Stimulated activated CD8-positive, alpha-beta memory T cell treated with anti-CD3 and anti-CD28 coated beads, Interleukin-7, amount 100 ng/mL, for 4 hours (primary cell): ENCODE measurements around the gene TEAD2.
A peak's percentile ranks its signal among the peaks of the same experiment; 100 is the strongest.

Source experiments
- DNase-seq, 2 donors: peaks; one replicate each; pipeline ENCODE4 v3.0.0-alpha.2; 2020; ENCODE audit warnings: low read depth in 2 of 2

The TEAD2 gene

DNA sequence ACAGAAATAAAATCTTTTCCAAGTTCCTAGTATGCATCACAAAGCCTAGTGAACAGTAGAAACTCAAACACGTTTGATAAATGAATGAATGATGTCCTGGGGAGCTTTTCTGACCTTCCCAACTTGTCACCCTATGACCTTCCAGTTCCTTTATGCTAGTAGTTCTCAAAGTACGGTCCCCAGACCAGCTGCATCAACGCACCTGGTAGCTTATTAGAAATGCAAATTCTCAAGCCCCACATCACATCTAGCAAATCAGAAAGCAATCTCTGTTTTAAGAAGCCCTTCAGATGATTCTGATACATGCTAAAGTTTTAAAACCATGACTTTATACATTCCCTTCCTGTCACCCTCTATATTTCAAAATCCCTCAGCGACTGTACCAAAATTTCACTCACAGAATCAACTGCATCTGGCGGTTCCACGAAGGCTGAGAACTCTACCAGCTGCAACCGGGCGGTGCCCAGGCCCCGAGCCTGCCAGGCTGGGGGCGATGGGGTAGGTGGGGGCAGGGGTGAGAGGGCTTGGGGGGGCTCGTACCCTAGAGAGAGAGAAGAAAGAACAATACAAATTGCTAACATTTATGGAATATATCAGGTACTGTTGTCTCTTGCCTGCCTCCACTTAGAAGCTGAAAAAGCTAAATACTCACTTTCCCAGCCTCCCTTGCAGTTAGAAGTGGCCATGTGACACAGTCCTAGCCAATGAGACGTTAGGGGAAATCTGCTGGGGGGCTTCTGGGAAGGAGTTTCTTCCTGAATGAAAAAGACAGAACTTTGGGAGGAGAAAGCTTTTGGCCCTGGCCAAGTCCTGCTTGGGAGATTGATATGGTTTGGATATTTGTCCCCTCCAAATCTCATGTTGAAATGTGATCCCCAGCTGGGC lies 13.7 kb downstream of the TEAD2 start:
- no peak for DNase-seq

DNA sequence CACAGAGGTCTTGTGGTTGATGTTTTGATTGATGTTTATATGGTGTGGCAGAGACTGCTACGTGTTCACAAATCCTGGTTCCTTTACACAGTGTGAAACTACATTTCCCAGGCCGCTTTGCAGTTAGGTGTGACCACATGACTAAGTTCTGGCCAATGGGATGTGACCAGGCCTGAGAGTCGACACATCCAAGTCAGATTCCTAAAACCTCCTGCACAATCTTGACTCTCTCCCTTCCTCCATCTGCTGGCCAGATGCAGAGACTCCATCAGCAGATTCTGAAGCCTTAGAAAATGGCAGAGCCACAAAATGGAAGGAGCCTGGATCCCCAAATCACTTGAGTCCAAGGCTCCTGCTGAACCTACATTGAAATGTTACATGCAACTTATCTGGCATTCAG lies 14.4 kb downstream of the TEAD2 start:
- no peak for DNase-seq

DNA sequence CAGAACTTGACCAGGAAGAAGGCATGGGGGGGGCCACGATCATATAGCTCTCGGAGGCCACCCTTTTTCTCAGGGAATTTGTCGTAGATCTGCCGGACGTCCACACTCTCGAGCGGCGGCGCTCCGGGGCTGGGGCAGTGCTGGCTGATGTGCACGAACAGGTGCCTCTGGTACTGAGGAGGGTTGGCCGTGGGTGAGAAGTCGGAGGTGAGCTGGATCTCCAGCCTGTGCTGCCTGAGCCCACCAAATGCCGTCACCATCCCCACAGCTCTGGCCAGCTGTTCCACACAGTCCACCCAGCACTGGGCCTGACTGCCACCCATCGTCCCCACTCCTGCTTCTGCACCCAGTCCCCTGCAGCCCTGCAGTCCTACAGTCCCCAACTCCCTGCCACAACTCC lies 15.0 kb downstream of the TEAD2 start:
- DNase-seq: no peak

DNA sequence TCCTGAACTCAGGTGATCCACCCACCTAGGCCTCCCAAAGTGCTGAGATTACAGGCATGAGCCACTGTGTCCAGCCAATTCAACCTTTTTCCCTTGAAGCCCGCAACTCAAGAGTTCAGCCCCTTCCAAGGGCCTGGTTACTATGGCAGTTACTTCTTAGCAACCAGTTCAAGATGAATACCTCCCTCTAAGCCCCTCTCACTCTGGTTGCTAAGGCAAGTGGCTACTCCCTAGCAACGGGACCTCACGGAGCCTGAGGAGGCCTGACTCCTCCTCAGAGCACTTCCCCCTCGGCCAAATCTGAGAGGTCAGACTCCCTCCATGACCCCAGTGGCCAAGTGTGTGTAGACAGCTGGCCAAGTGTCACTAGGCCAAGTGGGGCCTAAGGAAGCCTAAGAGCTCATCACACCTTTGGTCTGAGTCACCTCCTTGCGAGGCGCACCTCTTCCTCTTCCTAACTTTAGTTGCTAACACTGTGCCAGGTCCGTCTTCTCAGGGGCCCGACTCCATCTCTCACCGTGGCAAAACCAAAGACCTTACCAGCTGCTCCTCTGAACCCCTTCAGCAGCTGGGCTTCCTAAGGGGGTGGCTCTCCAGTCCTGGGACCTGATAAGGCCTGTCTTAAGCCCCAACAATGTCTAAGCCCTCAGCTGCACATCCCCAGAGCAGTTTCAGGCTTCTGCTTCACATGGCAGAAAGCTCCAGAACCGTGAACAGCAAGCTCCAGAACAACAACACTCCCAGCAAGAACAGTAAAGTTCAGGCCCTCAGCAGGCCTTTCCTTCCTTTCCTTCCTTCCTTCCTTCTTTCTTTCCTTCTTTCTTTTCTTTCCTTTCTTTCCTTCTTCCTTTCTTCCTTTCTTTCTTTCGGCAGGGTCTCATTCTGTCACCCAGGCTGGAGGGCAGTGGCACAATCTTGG lies 17.5 kb downstream of the TEAD2 start:
- DNase-seq: no peak

DNA sequence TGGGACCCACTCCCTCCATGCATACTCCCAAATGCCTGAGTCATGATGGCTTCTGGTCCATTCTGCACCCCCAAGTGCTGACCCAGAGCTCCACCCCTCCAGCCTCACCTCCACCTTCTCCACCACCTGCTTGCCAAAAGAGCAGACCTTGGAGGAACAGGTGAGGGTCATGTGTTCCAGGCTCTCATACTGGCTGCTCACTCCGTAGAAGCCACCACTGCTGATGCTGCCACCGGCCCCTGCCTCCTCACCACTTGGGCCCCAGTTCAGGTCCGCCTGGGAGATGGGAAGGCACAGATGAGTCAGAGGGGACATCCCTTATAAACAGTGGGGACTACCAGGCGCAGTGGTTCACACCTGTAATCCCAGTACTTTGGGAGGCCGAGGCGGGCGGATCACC lies 19.1 kb downstream of the TEAD2 start:
- no peak for DNase-seq

DNA sequence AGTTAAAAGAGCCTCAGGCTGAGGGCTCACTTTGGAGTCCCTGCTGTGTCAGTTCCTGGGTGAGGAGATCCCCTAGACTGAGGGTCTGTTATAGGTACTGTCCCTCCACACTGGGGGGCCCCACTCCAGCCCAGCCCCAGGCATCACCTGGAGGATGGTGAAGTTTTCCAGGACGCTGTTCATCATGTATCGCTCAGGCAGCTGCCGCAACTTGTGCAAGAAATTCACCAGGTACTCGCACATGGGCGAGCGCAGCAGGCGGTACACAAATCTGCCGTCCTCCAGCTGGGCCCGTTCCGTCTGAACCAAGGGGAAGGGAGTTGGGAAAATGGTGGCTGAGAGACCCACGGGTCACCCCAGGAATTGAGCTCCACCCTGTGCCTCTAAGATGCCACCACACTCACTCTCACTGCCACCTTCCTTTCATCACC lies 19.9 kb downstream of the TEAD2 start:
- DNase-seq: no peak

DNA sequence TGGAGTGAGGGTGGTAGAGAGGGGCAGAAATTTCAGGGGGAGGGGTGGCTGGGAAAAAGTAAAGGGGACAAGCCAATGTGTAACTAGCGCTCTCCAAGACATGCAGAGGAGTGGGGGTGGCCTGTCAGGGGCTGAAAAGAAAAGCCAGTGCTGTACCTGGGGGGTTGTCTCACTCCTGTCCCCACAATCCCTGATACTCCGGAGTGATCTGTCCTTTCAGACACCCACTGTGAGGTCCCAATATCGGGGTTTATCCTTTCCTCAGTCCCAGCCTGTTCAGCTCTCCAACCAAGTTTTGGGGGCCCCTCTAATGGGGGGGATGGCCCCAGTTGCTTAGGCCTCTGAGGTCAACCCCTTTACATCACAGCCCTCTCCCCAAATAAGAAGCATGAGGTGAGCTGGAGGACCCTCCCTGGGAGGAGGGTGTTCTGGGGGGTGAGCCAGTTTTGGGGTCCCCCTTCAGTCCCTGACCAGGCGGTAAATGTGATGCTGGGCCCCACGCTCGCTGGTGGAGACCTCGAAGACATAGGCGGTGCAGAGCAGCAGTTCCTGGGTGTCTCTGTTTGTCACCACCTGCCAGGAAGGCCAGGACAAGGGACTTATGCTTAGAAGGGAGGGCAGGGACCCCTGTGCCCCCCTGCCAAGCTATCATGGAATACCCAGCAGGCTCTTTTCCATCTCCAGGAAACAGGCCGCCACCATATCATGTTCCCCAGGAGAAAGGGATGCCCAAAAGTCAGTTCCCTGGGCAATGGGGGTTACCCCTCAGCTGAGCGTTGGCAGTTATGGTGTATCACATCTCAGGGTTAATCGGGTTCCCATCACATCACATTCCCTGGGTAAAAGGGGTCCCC lies 21.1 kb downstream of the TEAD2 start:
- no peak for DNase-seq

DNA sequence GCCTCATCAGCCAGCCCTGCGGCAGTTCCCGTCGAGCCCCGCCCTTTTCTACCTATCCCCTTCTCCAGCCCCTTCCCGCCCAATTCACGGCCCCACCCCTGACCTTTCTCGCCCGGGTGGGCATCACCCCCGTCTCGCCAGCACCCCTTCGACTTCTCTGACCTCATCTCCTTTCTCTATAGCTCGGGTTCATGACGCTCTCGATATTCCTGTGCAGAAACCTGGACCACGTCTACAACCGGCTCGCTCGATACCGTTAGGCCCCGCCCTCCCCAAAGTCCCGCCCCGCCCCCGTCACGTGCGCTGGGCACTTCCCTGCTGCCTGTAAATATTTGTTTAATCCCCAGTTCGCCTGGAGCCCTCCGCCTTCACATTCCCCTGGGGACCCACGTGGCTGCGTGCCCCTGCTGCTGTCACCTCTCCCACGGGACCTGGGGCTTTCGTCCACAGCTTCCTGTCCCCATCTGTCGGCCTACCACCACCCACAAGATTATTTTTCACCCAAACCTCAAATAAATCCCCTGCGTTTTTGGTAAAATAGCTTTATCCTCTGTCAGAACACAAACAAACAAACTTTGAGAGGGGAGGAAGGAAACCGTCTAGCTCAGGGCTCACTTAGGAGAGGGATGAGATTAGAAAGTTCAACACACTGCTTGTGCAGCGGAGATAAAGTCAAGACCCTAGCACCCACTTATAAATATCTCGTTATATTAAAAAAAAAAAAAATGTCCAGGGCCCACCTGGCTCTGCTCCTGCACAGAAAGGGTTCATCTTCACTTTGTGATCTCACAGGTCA lies 21.9 kb downstream of the TEAD2 start:
- DNase-seq: peak in 1 of 2 donors; percentile 36

DNA sequence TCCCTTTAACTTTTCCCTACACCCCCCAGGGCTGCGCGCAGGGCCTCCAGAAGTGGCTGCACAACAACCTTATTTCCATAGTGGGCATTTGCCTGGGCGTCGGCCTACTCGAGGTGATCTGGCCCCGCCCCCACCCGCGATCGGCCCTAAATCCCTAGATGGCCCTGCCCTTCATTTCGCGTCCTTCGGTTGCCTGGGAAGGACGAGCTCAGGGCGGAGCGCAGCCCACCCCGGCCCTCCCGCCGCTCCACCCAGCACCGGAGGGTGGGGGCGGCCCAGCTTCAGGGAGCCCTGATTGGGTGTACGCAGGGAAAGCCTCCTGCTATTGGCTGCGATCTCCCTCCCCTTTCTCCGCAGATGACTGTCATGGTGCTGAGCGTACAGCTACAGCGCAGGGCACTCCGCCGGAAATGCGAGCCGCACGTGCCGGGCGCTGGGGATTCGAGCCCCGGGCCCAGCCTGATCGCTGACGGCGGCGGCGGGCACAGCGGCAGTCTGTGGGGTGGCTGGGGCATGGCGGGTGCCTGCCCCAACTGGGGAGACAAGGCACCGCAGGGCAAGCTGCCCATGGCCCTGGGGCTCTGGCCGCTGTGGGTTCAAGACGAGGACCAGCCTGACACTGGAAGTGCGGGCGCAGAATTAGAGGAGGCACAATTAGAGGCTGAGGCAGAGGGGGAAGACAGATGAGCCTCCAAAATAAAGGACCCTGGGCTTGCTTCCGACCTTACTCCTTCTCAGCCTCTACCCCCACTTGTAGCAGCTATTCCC lies 22.7 kb downstream of the TEAD2 start:
- DNase-seq: no peak

DNA sequence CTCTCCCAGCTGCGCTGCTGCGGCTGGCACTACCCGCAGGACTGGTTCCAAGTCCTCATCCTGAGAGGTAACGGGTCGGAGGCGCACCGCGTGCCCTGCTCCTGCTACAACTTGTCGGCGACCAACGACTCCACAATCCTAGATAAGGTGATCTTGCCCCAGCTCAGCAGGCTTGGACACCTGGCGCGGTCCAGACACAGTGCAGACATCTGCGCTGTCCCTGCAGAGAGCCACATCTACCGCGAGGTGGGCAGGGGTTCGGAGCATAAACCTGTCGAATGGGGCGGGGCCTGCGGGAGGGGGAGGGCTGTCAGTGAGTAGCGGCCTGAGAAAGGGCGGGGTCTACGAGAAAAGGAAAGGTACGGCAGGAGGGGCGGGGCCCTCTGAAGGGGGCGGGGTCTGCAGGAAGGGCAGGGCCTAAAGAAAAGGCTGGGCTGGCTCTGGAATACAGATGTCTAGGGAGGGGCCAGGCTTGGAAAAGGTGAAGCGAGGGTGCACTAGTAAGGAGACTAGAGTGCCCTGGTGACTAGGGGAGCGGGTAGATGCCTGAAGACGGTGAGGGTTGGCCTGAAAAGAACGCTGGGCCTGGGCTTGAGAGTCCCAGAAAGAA lies 23.4 kb downstream of the TEAD2 start:
- no peak for DNase-seq

DNA sequence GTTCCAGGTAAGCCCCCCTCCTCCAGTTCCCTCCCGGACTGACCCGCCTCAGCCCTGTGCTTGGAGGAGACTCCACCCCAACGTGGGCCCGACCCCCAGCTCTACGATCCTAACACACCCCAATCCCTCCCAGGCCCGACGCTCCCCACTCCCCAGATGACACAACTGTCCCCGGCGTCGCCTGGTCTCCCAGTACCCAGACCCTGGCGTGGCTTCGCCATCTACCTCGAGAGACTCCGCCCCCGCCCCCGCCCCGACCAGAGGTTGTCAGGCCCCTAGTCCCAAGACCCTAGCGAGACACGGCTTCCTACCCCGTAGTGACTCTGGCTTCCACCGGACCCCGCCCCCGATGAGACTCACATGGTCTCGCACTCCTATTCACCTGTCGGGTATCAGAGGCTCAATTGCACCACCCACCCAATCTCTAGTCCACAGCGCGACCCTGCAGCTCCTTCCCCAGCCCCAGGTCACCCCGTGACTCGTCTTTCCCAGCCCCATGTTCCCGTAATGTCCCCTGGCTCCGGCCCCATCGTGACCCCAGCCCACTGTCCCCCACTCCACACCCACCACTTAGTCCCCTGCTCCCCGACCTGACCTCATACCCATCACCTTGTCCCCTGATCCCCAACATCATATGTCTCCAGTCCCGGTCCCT lies 24.1 kb downstream of the TEAD2 start:
- no peak for DNase-seq

DNA sequence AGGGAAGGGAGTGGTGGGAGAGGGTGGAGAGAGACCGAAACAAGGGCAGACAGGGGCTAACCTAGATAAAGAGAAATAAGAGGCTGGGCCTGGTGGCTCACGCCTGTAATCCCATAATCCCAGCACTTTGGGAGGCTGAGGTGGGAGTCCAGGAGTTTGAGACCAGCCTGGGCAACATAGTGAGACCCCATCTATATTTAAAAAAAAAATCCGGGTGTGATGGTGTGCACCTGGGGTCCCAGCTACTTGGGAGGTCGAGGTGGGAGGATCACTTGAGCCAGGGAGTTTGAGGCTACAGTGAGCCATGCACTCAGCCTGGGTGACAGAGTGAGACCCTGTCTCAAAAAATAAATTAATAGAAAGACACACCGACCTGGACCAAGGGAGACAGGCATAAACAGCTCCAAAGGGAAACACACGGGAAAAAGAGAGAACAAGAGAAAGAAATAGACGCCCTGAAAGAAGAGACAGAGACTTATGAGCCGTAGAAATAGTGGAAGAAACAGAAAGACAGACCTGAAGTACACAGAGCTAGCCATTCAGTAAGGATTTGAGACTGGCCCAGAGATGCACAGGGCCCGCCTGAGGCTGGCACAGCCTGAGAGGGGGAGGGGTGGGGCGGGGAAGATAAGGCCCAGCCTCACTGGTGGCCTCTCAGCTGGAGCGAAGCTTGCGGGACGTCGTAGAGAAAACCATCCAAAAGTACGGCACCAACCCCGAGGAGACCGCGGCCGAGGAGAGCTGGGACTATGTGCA lies 24.8 kb downstream of the TEAD2 start:
- DNase-seq: no peak

DNA sequence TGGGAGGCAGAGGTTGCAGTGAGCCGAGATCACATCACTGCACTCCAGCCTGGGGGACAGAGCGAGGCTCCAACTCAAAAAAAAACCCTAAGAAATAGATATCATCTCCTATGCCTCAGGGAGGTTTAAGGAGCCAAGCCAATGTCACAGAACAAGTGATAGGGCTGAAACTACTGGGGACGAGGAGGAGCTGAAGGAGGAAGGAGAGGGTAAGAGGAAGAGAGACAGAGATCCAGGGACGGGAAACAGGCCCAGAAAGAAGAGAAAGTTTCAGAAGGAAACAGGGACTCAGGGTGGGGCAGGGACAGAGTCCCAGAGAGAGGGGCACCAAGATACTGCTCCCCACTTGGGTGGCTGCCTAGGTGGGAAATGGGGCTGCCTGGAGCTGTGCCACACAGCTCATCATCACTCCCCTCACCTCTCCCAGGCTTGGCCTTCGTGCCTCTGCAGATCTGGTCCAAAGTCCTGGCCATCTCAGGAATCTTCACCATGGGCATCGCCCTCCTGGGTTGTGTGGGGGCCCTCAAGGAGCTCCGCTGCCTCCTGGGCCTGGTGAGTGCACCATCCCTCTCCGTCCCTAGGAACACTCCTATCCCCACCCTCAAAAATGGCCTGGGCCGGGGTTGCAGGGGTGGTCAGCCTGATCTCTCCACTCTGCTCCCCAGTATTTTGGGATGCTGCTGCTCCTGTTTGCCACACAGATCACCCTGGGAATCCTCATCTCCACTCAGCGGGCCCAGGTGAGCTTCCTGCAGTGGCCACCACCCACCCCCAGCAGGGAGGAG lies 25.5 kb downstream of the TEAD2 start:
- DNase-seq: no peak

DNA sequence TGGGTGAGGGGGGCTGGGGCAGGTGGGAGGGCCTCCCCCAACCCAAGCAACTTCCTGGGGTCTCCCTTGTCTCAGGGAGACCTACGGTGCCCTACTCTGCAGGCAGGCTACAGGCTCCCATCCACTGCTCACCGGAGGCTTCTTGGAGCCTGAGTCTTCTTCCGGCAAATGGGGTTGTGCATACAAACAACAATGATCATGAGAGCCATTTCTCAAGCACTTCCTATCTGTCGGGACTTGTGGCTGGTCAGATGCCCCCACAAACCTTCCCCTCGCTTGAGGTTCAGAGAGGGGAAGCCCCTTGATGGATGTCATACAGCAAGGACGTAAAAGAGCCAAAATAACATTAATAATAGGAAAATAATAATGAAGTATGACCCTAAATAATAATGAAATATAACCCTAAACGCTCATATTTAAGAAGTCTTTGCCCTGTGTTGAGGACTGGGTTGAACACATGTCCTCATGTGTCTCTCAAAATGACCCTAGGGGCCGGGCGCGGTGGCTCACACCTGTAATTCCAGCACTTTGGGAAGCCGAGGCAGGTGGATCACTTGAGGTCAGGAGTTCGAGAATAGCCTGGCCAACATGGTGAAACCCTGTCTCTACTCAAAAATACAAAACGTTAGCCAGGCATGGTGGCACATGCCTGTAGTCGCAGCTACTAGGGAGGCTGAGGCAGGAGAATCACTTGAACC lies 26.3 kb downstream of the TEAD2 start:
- DNase-seq: no peak

DNA sequence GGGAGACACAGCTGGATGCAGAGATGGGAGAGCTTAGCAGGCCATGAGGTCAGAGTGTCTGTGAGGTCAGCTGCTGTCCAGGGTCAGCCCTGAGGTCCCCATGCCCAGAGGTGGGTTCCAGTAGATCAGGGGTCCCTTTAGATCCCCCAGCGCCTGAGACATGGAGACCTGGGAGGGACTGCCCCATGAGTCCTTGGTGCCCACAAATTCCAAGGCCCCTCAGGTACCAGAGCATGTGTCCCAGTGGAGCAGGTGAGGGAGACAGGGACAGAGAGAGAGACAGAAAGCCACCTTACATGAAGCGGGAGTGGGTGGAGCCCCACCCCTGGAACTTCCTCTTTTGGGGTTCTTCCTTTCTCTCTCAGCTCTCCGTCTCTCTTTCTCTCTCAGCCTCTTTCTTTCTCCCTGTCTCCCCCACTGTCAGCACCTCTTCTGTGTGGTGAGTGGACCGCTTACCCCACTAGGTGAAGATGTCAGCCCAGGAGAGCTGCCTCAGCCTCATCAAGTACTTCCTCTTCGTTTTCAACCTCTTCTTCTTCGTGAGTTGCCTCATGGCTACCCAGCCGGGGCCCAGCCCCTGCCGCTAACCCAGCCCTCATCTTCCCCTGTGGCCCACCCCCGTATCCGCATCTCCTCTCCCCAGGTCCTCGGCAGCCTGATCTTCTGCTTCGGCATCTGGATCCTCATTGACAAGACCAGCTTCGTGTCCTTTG lies 27.0 kb downstream of the TEAD2 start, which contains the start of gene CD37:
CD37 (plus strand) TSS at position 336 of the 713 bp plus-strand sequence; CDS start at position 471, 135 bp downstream.
- DNase-seq: peak in 1 of 2 donors; percentile 34

DNA sequence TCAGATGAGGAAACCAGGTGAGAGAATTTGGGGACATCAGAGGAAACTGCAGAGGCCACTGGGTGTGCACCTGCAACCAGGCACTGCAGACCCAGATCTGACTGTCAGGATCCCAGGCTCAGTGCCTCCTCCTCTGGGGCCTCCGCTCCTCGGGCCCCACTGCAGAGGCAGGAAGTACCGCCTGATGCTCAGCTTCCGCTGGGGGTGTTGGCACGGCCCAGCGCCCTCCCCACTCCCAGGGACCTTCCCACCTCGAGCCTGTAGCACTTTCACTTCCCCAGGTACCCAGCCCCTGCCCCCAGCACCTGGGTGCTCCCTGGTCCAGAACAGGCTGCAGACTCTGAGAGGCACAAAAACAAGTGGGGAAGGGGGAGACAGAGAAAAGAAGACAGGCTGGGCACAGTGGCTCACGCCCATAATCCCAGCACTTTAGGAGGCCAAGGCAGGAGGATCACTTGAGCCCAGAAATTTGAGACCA lies 28.4 kb downstream of the TEAD2 start:
- DNase-seq: peak; percentile 36 to 66
